Psoas muscle (tissue), 8 donors: ENCODE data around the gene DYNC1I1. TPM values are rescaled to one million over a fixed set of nuclear protein-coding genes. Genes with fewer than 3 reads are reported as not detected.

Experiments used
- ATAC-seq, 4 donors: fragments of 200-7000 bp; cut with Tn5 transposase; one replicate each; pipeline ENCODE4 v1.9.1; 2020; ENCODE audit warnings: moderate library complexity in 3 of 4, mild to moderate bottlenecking in 2 of 4
- DNase-seq, 2 donors: peaks; one replicate each; pipeline ENCODE4 v3.0.0-alpha.2; 2020
- H3K27ac ChIP-seq: fragments of 200-600 bp; one replicate; pipeline ENCODE4 v1.8.0; 2022
- H3K27me3 ChIP-seq, 3 donors: fragments of 200-600 bp in 1 of 3; one replicate each; pipeline versions ENCODE4 v1.6.1 to v1.8.0; 2013 to 2022; ENCODE audit warnings: low read length in 2 of 3, mild to moderate bottlenecking in 2 of 3, moderate library complexity in 1 of 3; ENCODE audit not compliant: insufficient read depth in 3 of 3
- H3K36me3 ChIP-seq, 2 donors: fragments of 200-600 bp in 1 of 2; one replicate each; pipeline versions ENCODE4 v1.6.1 to v1.8.0; 2013 to 2022; ENCODE audit warnings: low read depth in 1 of 2, mild to moderate bottlenecking in 1 of 2, moderate library complexity in 1 of 2; ENCODE audit not compliant: insufficient read depth in 1 of 2
- H3K4me1 ChIP-seq: fragments of 200-600 bp; one replicate; pipeline ENCODE4 v1.8.0; 2022
- H3K4me3 ChIP-seq: fragments of 200-600 bp; one replicate; pipeline ENCODE4 v1.8.0; 2022; ENCODE audit warnings: mild to moderate bottlenecking
- H3K9me3 ChIP-seq: fragments of 200-600 bp; one replicate; pipeline ENCODE4 v1.8.0; 2022
- CTCF ChIP-seq: fragments of 200-600 bp; IDR thresholded peaks from one replicate; pipeline ENCODE4 v1.8.0; 2022; ENCODE audit warnings: antibody characterized with exemption
- WGBS, 3 donors: extraction: QIAGEN DNeasy Blood & Tissue Kit; methylation state at CpG; one replicate each; pipeline versions ENCODE4 v1.1.6 to v1.1.7; 2013; 5-methylcytosine and 5-hydroxymethylcytosine counted together
- intact Hi-C, 2 donors: fragments of 100-400 bp; cut with DNase I; formaldehyde crosslinking; loops; one replicate each; pipeline versions ENCODE4 v1.11.0 to v1.14.2; 2022
- polyA plus RNA-seq, 3 donors: library from polyadenylated mRNA; stranded (reverse); fragments of 200-250 nt; gene quantifications; one replicate each; pipeline ENCODE4 v1.2.3, GENCODE V29; 2013
- total RNA-seq, 4 donors: library from RNA; stranded (reverse); fragmentation: NEBNext Ultra II Directional in 2 of 4; extraction: Animal tissue kit (Norgen Biotek cat#: 25700) in 2 of 4; gene quantifications; one replicate each; pipeline versions ENCODE4 v1.2.1 to v1.2.4, GENCODE V29; 2021 to 2023
- donor health status: healthy with polysubstance abuse.
- donor health status: DM: no; HTN: no; CAD: no; lungs with moderate emphysema.
- donor health status: Bipolar disorder and iron deficiency.
- donor health status: healthy.
- donor health status: DM: yes; HTN: yes; CAD: no.
- donor health status: DM: no; HTN: no; CAD: no.
- donor health status: DM: no; HTN: no; CAD: no.
- donor health status: DM: yes; HTN: yes; CAD: no.

Gene DYNC1I1
- total and polyA plus RNA-seq, 7 donors: 3.0 to 28.8 (median 6.9) TPM

GRCh38 chr7:95736635-95737034 lies 35.7 kb upstream of the DYNC1I1 start:
- WGBS, 3 donors: 35 to 45% (median 36%) methylated on average over 3 of the region's 3 CpGs
- H3K4me3 ChIP-seq: no peak overlapping the region

GRCh38 chr7:95737828-95738505 lies 34.4 kb upstream of the DYNC1I1 start:
- H3K27me3 ChIP-seq: peaks cover 0 to under 1% (median 0%) of the 10 kb centered on the region in 3 donors
- ATAC-seq: peak in 2 of 4 donors; percentile 40 to 48
- no peak overlapping the region for H3K27ac ChIP-seq
- TF ChIP-seq CTCF: no peak
- H3K4me1 ChIP-seq: no peaks in the 10 kb centered on the region
- no peak for DNase-seq
- intact Hi-C loops: no loop called here
- H3K9me3 ChIP-seq: no peaks in the 10 kb centered on the region
- no peak overlapping the region for H3K4me3 ChIP-seq
- 39 to 45% (median 43%) methylated on average over 3 of the region's 3 CpGs for WGBS, 3 donors
- no peaks in the 10 kb centered on the region for H3K36me3 ChIP-seq

More at GRCh38 chr7:95736635-95737034, 35.7 kb upstream of the DYNC1I1 start:
- DNase-seq (no peak), ATAC-seq (no peak)
- Histone ChIP-seq H3K27ac (no peak overlapping the region), H3K9me3 (no peaks in the 10 kb centered on the region), H3K4me1 (no peaks in the 10 kb centered on the region), H3K36me3 (no peaks in the 10 kb centered on the region), H3K27me3 (peaks cover 0 to 3% (median 0%) of the 10 kb centered on the region in 3 donors)
- intact Hi-C loops: no loop called here
- no peak for TF ChIP-seq CTCF

GRCh38 chr7:95749044-95749443 lies 23.3 kb upstream of the DYNC1I1 start:
- intact Hi-C loops: no loop called here
- TF ChIP-seq CTCF: no peak
- Histone ChIP-seq H3K4me1 (no peaks in the 10 kb centered on the region), H3K36me3 (no peaks in the 10 kb centered on the region), H3K4me3 (no peak overlapping the region), H3K27ac (no peak overlapping the region), H3K9me3 (no peaks in the 10 kb centered on the region), H3K27me3 (no peaks in the 10 kb centered on the region)
- no peak for DNase-seq
- no peak for ATAC-seq
- 55 to 65% (median 63%) methylated on average over 3 of the region's 3 CpGs for WGBS, 3 donors

- no peaks in the 10 kb centered on the region for H3K36me3 ChIP-seq
- ATAC-seq (no peak), DNase-seq (no peak)
- no peaks in the 10 kb centered on the region for H3K27me3 ChIP-seq
- no peaks in the 10 kb centered on the region for H3K9me3 ChIP-seq
- intact Hi-C loops: no loop called here
- H3K4me1 ChIP-seq: no peaks in the 10 kb centered on the region
- no peak overlapping the region for H3K27ac ChIP-seq
- TF ChIP-seq CTCF: no peak
- H3K4me3 ChIP-seq: no peak overlapping the region
Measured at GRCh38 chr7:95749515-95749914, 22.8 kb upstream of the DYNC1I1 start.

GRCh38 chr7:95753440-95753839 lies 18.9 kb upstream of the DYNC1I1 start:
- Histone ChIP-seq H3K36me3 (no peaks in the 10 kb centered on the region), H3K27ac (no peak overlapping the region), H3K4me1 (no peaks in the 10 kb centered on the region), H3K27me3 (no peaks in the 10 kb centered on the region), H3K9me3 (no peaks in the 10 kb centered on the region), H3K4me3 (no peak overlapping the region)
- ATAC-seq: no peak
- no peak for TF ChIP-seq CTCF
- no peak for DNase-seq
- intact Hi-C loops: no loop called here
